IMR-90 (cell line): ENCODE data around the gene FAM234B. TPM values are rescaled to one million over a fixed set of nuclear protein-coding genes. Genes with fewer than 3 reads are reported as not detected.

Source experiments
- ATAC-seq: fragments of 200-7000 bp; cut with Tn5 transposase; 2 replicates; pipeline ENCODE4 v1.9.1; 2020; ENCODE audit warnings: low read depth, mild to moderate bottlenecking, moderate library complexity
- BruUV-seq: library from RNA; stranded (reverse); fragments of 400-500 nt; replicated peaks from 2 replicates; lab custom pipeline; 2021; lab: Mats Ljungman, UMichigan
- CTCF ChIA-PET: fragments of 300-600 bp; formaldehyde crosslinking; extraction: SDS; loops from one replicate; lab custom pipeline; 2021; ENCODE audit warnings: antibody characterized with exemption; lab: Yijun Ruan, JAX
- POLR2A ChIA-PET: fragments of 300-600 bp; sonication (Branson Sonifier 250); formaldehyde crosslinking; loops from one replicate; lab custom pipeline; 2022; ENCODE audit warnings: antibody characterized with exemption; ENCODE audit not compliant: unreplicated experiment; lab: Charles Lee
- DNase-seq: peaks from one replicate; pipeline ENCODE4 v3.0.0; 2013
- H2AFZ ChIP-seq: replicated peaks from 2 replicates; pipeline ENCODE3; 2013; ENCODE audit warnings: low read length, mild to moderate bottlenecking; ENCODE audit not compliant: poor library complexity
- H2AK5ac ChIP-seq: 2 replicates; pipeline ENCODE4 v1.6.1; 2013; ENCODE audit warnings: low read depth, low read length, inconsistent platforms
- H2AK9ac ChIP-seq: replicated peaks from 2 replicates; pipeline ENCODE3; 2013; ENCODE audit warnings: mild to moderate bottlenecking, low read depth, low read length, moderate library complexity; ENCODE audit not compliant: poor library complexity
- H2BK120ac ChIP-seq: 2 replicates; pipeline ENCODE4 v1.6.1; 2013; ENCODE audit warnings: low read depth, low read length, inconsistent platforms
- H2BK15ac ChIP-seq: 3 replicates; pipeline ENCODE4 v1.6.1; 2013; ENCODE audit warnings: low read depth, low read length, inconsistent platforms
- H2BK20ac ChIP-seq: 2 replicates; pipeline ENCODE4 v1.6.1; 2013; ENCODE audit warnings: low read depth, mild to moderate bottlenecking, inconsistent platforms, low read length, moderate library complexity
- H2BK5ac ChIP-seq: 2 replicates; pipeline ENCODE4 v1.6.1; 2013; ENCODE audit warnings: mild to moderate bottlenecking, low read depth, low read length, inconsistent platforms; ENCODE audit not compliant: poor library complexity, severe bottlenecking
- H3K14ac ChIP-seq: replicated peaks from 2 replicates; pipeline ENCODE4 v1.6.1; 2013; ENCODE audit warnings: low read depth, low read length, inconsistent platforms
- H3K18ac ChIP-seq: 2 replicates; pipeline ENCODE4 v1.6.1; 2013; ENCODE audit warnings: low read depth, low read length, control low read depth
- H3K23ac ChIP-seq: 2 replicates; pipeline ENCODE4 v1.6.1; 2013; ENCODE audit warnings: low read depth, low read length, inconsistent platforms
- H3K27ac ChIP-seq: 2 replicates; pipeline ENCODE4 v1.5.1; 2013; ENCODE audit warnings: mild to moderate bottlenecking, control low read depth, low read length; ENCODE audit not compliant: insufficient read depth
- H3K27me3 ChIP-seq: 2 replicates; pipeline ENCODE4 v1.6.1; 2013; ENCODE audit warnings: low read length; ENCODE audit not compliant: control insufficient read depth, insufficient read depth
- H3K36me3 ChIP-seq: 2 replicates; pipeline ENCODE4 v1.6.1; 2013; ENCODE audit warnings: low read length, mixed read lengths; ENCODE audit not compliant: control insufficient read depth, insufficient read depth
- H3K4ac ChIP-seq: 2 replicates; pipeline ENCODE4 v1.6.1; 2013; ENCODE audit warnings: low read depth, low read length, inconsistent platforms
- H3K4me1 ChIP-seq: 2 replicates; pipeline ENCODE4 v1.6.1; 2013; ENCODE audit warnings: low read length, mixed read lengths; ENCODE audit not compliant: control insufficient read depth, insufficient read depth
- H3K4me2 ChIP-seq: 2 replicates; pipeline ENCODE4 v1.6.1; 2013; ENCODE audit warnings: low read depth, mild to moderate bottlenecking, control low read depth, low read length, moderate library complexity
- H3K4me3 ChIP-seq: 2 replicates; pipeline ENCODE4 v1.5.1; 2013; ENCODE audit warnings: low read depth, mild to moderate bottlenecking, control low read depth, low read length, moderate library complexity; ENCODE audit not compliant: insufficient read depth
- H3K56ac ChIP-seq: 2 replicates; pipeline ENCODE4 v1.6.1; 2013; ENCODE audit warnings: low read length, inconsistent platforms; ENCODE audit not compliant: insufficient read depth; ENCODE audit errors: extremely low read depth
- H3K79me1 ChIP-seq, 2 experiments: 2 replicates each; pipeline ENCODE4 v1.6.1; 2013; ENCODE audit warnings: low read length in 2 of 2, inconsistent platforms in 1 of 2, low read depth in 1 of 2
- H3K9ac ChIP-seq: 2 replicates; pipeline ENCODE4 v1.6.1; 2013; ENCODE audit warnings: low read depth, low read length, control low read depth
- H3K9me1 ChIP-seq: 2 replicates; pipeline ENCODE4 v1.6.1; 2013; ENCODE audit warnings: low read length, inconsistent platforms; ENCODE audit not compliant: insufficient read depth
- H3K9me3 ChIP-seq: 2 replicates; pipeline ENCODE4 v1.6.1; 2013; ENCODE audit warnings: low read length; ENCODE audit not compliant: control insufficient read depth, insufficient read depth
- H4K20me1 ChIP-seq: 2 replicates; pipeline ENCODE4 v1.6.1; 2013; ENCODE audit warnings: low read length, inconsistent platforms; ENCODE audit not compliant: insufficient read depth
- H4K5ac ChIP-seq: 2 replicates; pipeline ENCODE4 v1.6.1; 2013; ENCODE audit warnings: mild to moderate bottlenecking, low read depth, low read length, control low read depth
- H4K8ac ChIP-seq, 2 experiments: 2 replicates each; pipeline ENCODE4 v1.6.1; 2013; ENCODE audit warnings: low read depth in 2 of 2, low read length in 2 of 2, control low read depth in 1 of 2, inconsistent platforms in 1 of 2
- H4K91ac ChIP-seq: 2 replicates; pipeline ENCODE4 v1.6.1; 2013; ENCODE audit warnings: low read depth, low read length, inconsistent platforms; ENCODE audit not compliant: insufficient read depth
- CEBPB ChIP-seq: IDR thresholded peaks from 2 replicates; pipeline ENCODE4 v1.6.1; 2012; ENCODE audit warnings: low read depth, low read length, improper control_type of control experiment
- FOS ChIP-seq: fragments of 150-350 bp; IDR thresholded peaks from 2 replicates; pipeline ENCODE4 v1.6.1; 2016; ENCODE audit warnings: low read depth, low read length
- WGBS, 2 experiments: methylation state at CpG; one replicate each; pipeline versions ENCODE4 v1.1.5 to v1.1.7; 2013; ENCODE audit warnings: missing lambda C conversion rate in 2 of 2; ENCODE audit not compliant: insufficient read length in 1 of 2; ENCODE audit errors: extremely low coverage in 2 of 2; 5-methylcytosine and 5-hydroxymethylcytosine counted together
- dilution Hi-C: fragments of 300-500 bp; cut with HindIII; formaldehyde crosslinking; loops from one replicate; pipeline ENCODE4 v1.14.3; 2018; ENCODE audit warnings: low sequenced_read_pairs; ENCODE audit not compliant: unreplicated experiment
- in situ Hi-C: fragments of 300-500 bp; cut with MboI; formaldehyde crosslinking; loops from 3 replicates; pipeline ENCODE4 v1.14.3; 2019; ENCODE audit warnings: low sequenced_read_pairs, inconsistent platforms, mixed read lengths
- intact Hi-C: fragments of 100-400 bp; cut with micrococcal nuclease; formaldehyde crosslinking; loops from 2 replicates; pipeline ENCODE4 v1.10.0; 2022
- polyA plus RNA-seq, 3 experiments: library from polyadenylated mRNA; depleted of rRNA; stranded (reverse); fragments of >200 nt; gene quantifications; 2 replicates each; pipeline ENCODE4 v1.2.3, GENCODE V29; 2012; ENCODE audit warnings: low replicate concordance in 1 of 3
- total RNA-seq: library from RNA; depleted of rRNA; stranded (reverse); fragments of >200 nt; gene quantifications from 2 replicates; pipeline ENCODE4 v1.2.3, GENCODE V29; 2012

FAM234B gene
- total and polyA plus RNA-seq, 2 of the 4 experiments (the other 2 are of a cell fraction) = 3.6 to 8.6 TPM

DNA sequence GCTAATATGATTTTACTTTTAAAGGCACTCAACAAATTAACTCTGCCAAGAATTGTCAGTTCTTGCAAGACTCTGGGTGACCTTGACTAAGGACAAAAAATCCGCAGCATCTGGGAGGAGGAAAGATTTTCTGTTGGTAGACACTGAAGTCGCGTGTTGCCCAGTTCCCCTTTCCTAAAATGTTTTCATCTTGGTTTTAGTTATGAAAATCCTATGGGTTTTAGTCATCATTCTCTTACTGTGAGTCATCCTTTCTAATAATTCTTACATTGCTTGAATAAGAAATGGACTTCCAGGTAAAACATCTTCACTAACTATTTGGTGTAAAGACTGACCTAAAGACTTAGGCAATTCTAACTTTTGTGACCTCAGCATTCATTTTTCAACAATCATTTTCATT is 50.2 kb downstream of the FAM234B start:
- H2AFZ ChIP-seq = no peak overlapping the region
- H3K27ac ChIP-seq = peak overlapping the region; percentile 26; the same call in 1 of the 2 replicates
- WGBS, 2 experiments = no CpG with 5 or more reads among the region's 3 CpGs

More for the DNA sequence above, 50.2 kb downstream of the FAM234B start:
- H2BK20ac ChIP-seq = peak overlapping the region; percentile 94
- BruUV-seq = no TSS peak
- peak overlapping the region; percentile 31; the same call in 1 of the 2 replicates for H3K4me2 ChIP-seq
- 0 out of 2 replicates have a peak overlapping the region, but pooled peaks have one; percentile 26 for H3K18ac ChIP-seq
- H3K9me1 ChIP-seq = peaks cover 14% of the 10 kb centered on the region
- peaks cover 0 to 19% of the 10 kb centered on the region in 2 experiments; a peak in 2 of 4 replicates for H3K79me1 ChIP-seq
- H4K5ac ChIP-seq = no peak overlapping the region
- DNase-seq (peak; percentile 70), ATAC-seq (peak; percentile 22)
- ChIA-PET CTCF (interaction anchor here (0.5 to 0.7 kb wide), 2 partner anchors 67 to 138 kb away, joined by 3 to 5 read pairs; no protein-coding TSS in a partner anchor), POLR2A (no interaction called here)
- peaks cover 27% of the 10 kb centered on the region for H3K4me1 ChIP-seq
- intact Hi-C loops = loop anchor here (5.0 kb wide), 1 partner anchor 52 kb away; the partner anchor contains the start of gene FAM234B
- H4K8ac ChIP-seq = peak overlapping the region in 1 of 2 experiments; percentile 82; a peak in 1 of 4 replicates
- TF ChIP-seq FOS (peak; percentile 69; the same call in 1 of the 2 replicates), CEBPB (no peak)
- H3K9me3 ChIP-seq = no peaks in the 10 kb centered on the region
- H4K20me1 ChIP-seq = no peaks in the 10 kb centered on the region
- dilution Hi-C loops = no loop called here
- H3K56ac ChIP-seq = no peak overlapping the region; the same call in 1 of the 2 replicates
- no peaks in the 10 kb centered on the region for H3K36me3 ChIP-seq
- H3K9ac ChIP-seq = no peak overlapping the region
- H2BK15ac ChIP-seq = 0 out of 3 replicates have a peak overlapping the region, but pooled peaks have one; percentile 78
- no peak overlapping the region for H4K91ac ChIP-seq
- peak overlapping the region; percentile 98; the same call in 1 of the 2 replicates for H3K4ac ChIP-seq
- no peaks in the 10 kb centered on the region for H3K27me3 ChIP-seq
- in situ Hi-C loops = loop anchor here (10.0 kb wide), 1 partner anchor 180 kb away; no protein-coding TSS in a partner anchor
- no peak overlapping the region for H2AK9ac ChIP-seq
- H3K4me3 ChIP-seq = no peak overlapping the region
- H3K23ac ChIP-seq = no peak overlapping the region
- no peak overlapping the region for H2AK5ac ChIP-seq
- H2BK5ac ChIP-seq = peak overlapping the region; percentile 88
- peak overlapping the region; percentile 1; the same call in 1 of the 2 replicates for H2BK120ac ChIP-seq
- no peak overlapping the region for H3K14ac ChIP-seq
